Mucosa of stomach (tissue), 1 donor: ENCODE results near the gene GOLGA6D.
"Not testable (repeated sequence)": the region's sequence is repeated elsewhere in the genome, so short reads cannot be mapped to it uniquely, and the experiment has no call there.

Experiments used
- H3K27me3 ChIP-seq: one replicate; pipeline ENCODE4 v1.7.0; 2013; ENCODE audit warnings: mild to moderate bottlenecking, low read length; ENCODE audit not compliant: control insufficient read depth, insufficient read depth
- H3K36me3 ChIP-seq: one replicate; pipeline ENCODE4 v1.7.0; 2013; ENCODE audit warnings: low read length; ENCODE audit not compliant: control insufficient read depth, insufficient read depth
- H3K4me1 ChIP-seq: one replicate; pipeline ENCODE4 v1.7.0; 2013; ENCODE audit warnings: mild to moderate bottlenecking, low read length; ENCODE audit not compliant: control insufficient read depth, insufficient read depth
- H3K4me3 ChIP-seq: one replicate; pipeline ENCODE4 v1.7.0; 2013; ENCODE audit warnings: low read length
- H3K9ac ChIP-seq: one replicate; pipeline ENCODE4 v1.7.0; 2013; ENCODE audit warnings: mild to moderate bottlenecking, low read length, moderate library complexity
- H3K9me3 ChIP-seq: one replicate; pipeline ENCODE4 v1.7.0; 2013; ENCODE audit warnings: mild to moderate bottlenecking, low read length, moderate library complexity; ENCODE audit not compliant: control insufficient read depth
- donor health status: Pancreatic carcinoma.

The GOLGA6D gene

DNA sequence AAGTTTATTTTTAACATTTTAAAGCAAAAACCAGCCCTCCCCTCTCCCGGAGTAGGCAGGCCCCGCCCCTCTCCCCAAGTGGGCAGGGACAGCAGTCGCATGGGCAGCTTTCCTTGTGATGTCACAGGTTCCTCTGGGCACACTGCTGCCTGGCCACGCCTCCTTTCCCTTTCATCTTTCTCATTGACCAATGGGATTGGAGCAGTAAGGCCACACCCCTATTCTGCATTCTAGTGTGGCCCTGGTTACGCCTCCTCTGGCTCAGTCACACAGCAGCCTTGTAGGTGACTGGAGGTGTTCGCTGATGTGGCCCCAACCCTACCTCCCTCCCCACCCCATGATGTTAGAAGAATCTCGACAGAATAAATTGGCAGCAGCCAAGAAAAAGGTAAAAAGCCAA is at the start of gene GOLGA6D:
GOLGA6D (plus strand) TSS at position 264 of the 400 bp plus-strand sequence; CDS start at position 305, 41 bp downstream.
- not testable (repeated sequence) for H3K9me3 ChIP-seq, H3K27me3 ChIP-seq, H3K36me3 ChIP-seq, H3K9ac ChIP-seq, H3K4me3 ChIP-seq, H3K4me1 ChIP-seq

DNA sequence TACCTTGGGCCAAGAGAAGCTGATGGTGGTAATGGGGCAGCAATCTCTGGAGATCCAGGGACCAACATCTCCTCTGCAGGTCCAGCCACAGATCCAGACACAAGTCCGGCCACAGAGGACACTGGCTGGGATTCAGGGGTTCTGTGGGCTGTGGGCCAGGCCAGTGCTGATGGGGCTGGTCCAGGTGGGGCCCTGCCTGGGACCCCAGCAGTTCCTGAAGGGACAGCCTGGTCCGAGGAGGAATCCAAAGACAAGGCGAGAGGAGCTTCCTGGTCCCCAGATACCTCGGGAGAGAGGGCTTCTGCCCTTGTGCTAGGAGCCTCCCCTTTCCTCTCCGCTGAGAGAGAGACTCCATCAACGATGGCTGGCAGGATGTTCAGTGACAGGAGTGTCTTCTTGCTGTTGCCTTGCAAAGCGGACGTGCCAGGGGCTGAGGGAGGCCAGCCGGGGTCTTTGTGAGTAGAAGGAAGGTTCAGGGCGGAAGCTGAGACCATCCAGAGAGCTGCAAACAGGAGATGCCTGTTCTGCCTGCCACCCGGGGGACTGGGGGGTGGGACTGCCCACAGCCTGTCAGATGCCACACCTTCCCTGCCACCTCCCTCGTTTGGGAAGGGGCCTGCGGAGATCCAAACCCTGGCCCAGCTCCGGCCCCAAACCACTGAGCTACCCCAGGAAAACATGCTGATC is 49.0 kb upstream of the GOLGA6D start:
- Histone ChIP-seq H3K27me3 (peaks cover 20% of the 10 kb centered on the region), H3K4me3 (no peak overlapping the region), H3K36me3 (no peaks in the 10 kb centered on the region), H3K4me1 (no peaks in the 10 kb centered on the region), H3K9ac (no peak overlapping the region), H3K9me3 (no peaks in the 10 kb centered on the region)

DNA sequence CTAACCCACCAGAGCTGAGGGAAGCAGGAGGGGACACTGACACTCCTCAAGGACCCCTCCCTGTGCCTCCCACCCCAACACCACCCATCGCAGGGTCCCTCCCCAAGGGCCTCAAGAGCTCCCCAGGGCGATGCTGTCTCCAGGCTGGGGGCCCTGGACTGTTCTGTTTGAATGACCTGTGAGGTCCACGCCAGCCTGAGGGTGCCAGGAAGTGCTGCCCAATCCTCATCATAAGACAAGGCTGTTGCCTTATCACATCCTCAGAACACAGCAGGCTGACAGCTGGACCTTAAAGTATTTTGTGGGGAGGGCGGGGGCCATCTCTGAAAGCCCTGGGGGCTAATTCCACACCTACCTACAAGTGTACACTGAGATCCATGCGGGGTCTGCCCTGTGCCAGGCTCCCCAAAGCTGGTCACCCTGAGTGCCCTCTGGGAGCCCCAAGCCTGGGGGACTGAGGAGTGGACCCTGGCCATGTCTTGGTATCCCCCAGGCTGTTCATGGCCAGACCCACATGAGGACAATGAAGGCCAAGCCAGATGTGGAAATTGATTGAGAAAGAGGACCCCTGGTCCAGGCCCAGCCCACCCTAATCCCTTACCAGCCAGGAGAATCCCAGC is 48.3 kb upstream of the GOLGA6D start:
- Histone ChIP-seq H3K27me3 (peaks cover 20% of the 10 kb centered on the region), H3K9ac (no peak overlapping the region), H3K4me1 (no peaks in the 10 kb centered on the region), H3K9me3 (no peaks in the 10 kb centered on the region), H3K36me3 (no peaks in the 10 kb centered on the region), H3K4me3 (no peak overlapping the region)

- Histone ChIP-seq H3K4me1 (no peaks in the 10 kb centered on the region), H3K9ac (no peak overlapping the region), H3K9me3 (no peaks in the 10 kb centered on the region), H3K4me3 (no peak overlapping the region), H3K36me3 (no peaks in the 10 kb centered on the region), H3K27me3 (peaks cover 15% of the 10 kb centered on the region)
Observed at GRCh38 chr15:75235051-75235673, 47.5 kb upstream of the GOLGA6D start.

- Histone ChIP-seq H3K9me3 (no peaks in the 10 kb centered on the region), H3K4me1 (no peaks in the 10 kb centered on the region), H3K27me3 (peaks cover 15% of the 10 kb centered on the region), H3K36me3 (no peaks in the 10 kb centered on the region), H3K4me3 (no peak overlapping the region), H3K9ac (no peak overlapping the region)
Observed at GRCh38 chr15:75235760-75236729, 46.6 kb upstream of the GOLGA6D start.

GRCh38 chr15:75237316-75237982 is 45.2 kb upstream of the GOLGA6D start:
- peaks cover 12% of the 10 kb centered on the region for H3K27me3 ChIP-seq
- H3K4me1 ChIP-seq: no peaks in the 10 kb centered on the region
- H3K4me3 ChIP-seq: no peak overlapping the region
- no peaks in the 10 kb centered on the region for H3K9me3 ChIP-seq
- no peak overlapping the region for H3K9ac ChIP-seq
- no peaks in the 10 kb centered on the region for H3K36me3 ChIP-seq

GRCh38 chr15:75238150-75238549 is 44.5 kb upstream of the GOLGA6D start:
- Histone ChIP-seq H3K9me3 (no peaks in the 10 kb centered on the region), H3K36me3 (no peaks in the 10 kb centered on the region), H3K27me3 (peaks cover 5% of the 10 kb centered on the region), H3K4me3 (no peak overlapping the region), H3K9ac (no peak overlapping the region), H3K4me1 (no peaks in the 10 kb centered on the region)

DNA sequence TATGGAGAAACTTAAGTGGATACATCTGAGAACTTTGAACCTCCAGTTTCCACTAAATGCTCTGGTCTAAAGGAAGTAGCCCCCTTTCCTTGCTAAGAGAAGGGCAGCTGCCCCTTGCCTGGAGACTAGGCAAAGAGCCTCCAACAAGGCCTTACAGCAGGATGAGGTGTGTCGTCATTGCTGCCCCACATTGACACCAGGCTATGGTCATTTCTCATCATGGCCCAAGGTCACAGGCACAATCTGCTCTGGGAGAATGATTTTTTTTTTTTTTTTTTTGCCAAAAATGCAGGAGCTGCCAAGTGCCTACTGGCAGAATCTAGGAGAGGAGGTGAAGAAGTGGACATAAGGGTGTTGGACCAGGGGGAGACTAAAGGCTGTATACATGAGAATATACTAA is 36.9 kb upstream of the GOLGA6D start:
- H3K27me3 ChIP-seq, H3K9me3 ChIP-seq, H3K36me3 ChIP-seq, H3K9ac ChIP-seq, H3K4me3 ChIP-seq, H3K4me1 ChIP-seq: not testable (repeated sequence)

- not testable (repeated sequence) for H3K27me3 ChIP-seq, H3K4me1 ChIP-seq, H3K9ac ChIP-seq, H3K9me3 ChIP-seq, H3K36me3 ChIP-seq, H3K4me3 ChIP-seq
Observed at GRCh38 chr15:75248991-75249390, 33.6 kb upstream of the GOLGA6D start.

- no peak overlapping the region for H3K9ac ChIP-seq
- H3K4me3 ChIP-seq: no peak overlapping the region
- peaks cover 10% of the 10 kb centered on the region for H3K27me3 ChIP-seq
- H3K9me3 ChIP-seq: no peaks in the 10 kb centered on the region
- no peaks in the 10 kb centered on the region for H3K36me3 ChIP-seq
- no peaks in the 10 kb centered on the region for H3K4me1 ChIP-seq
Observed at GRCh38 chr15:75249726-75250125, 32.9 kb upstream of the GOLGA6D start.

DNA sequence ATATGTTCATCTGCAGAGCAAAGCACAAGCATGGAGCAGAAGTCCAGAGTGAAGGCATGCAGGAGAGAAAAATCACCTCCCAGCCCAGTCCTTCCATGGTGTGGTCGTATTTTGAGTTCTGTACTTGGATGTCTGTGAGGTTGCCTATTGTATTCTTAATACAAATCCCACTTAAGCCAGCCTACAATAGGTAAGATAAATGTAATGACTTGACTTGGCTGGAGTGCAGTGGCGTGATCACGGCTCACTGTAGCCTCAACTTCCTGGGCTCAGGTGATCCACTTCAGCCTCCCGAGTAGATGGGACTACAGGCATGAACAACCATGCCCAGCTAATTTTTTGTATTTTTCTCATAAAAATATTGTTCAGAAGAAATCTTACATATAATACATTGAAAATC is 31.3 kb upstream of the GOLGA6D start:
- not testable (repeated sequence) for H3K4me3 ChIP-seq, H3K9me3 ChIP-seq, H3K36me3 ChIP-seq, H3K27me3 ChIP-seq, H3K4me1 ChIP-seq, H3K9ac ChIP-seq
